Measurements from ENCODE around the gene MYPN. TPM values are rescaled to one million over a fixed set of nuclear protein-coding genes. Genes with fewer than 3 reads are reported as not detected.

MYPN gene
- total RNA-seq, 2 experiments from 2014 or later = not detected

- Mint-ChIP-seq H3K9me3 (no peaks in the 10 kb centered on the region), H3K4me1 (ENCODE audit: low read depth) (no peaks in the 10 kb centered on the region), H3K27ac (no peak overlapping the region), H3K36me3 (ENCODE audit: low read depth) (no peaks in the 10 kb centered on the region), H3K4me3 (no peak overlapping the region), H3K27me3 (ENCODE audit: low read depth) (peaks cover 7% of the 10 kb centered on the region)
- peak; percentile 25 for DNase-seq
- intact Hi-C loops (cut with micrococcal nuclease) = no loop called here
- CTCF ChIA-PET = interaction anchor here (0.6 to 3.1 kb wide), 5 partner anchors 9 to 672 kb away, joined by 3 to 15 read pairs (median 3); no protein-coding TSS in a partner anchor
Measured at GRCh38 chr10:68223535-68224165, 114.4 kb downstream of the MYPN start.

- H3K9me3 Mint-ChIP-seq = no peaks in the 10 kb centered on the region
- H3K27me3 Mint-ChIP-seq (ENCODE audit: low read depth) = peaks cover 16% of the 10 kb centered on the region
- intact Hi-C loops (cut with micrococcal nuclease) = no loop called here
- no peak for DNase-seq
- CTCF ChIA-PET = interaction anchor here (1.3 to 3.1 kb wide), 2 partner anchors 12 kb away, joined by 5 to 15 read pairs; no protein-coding TSS in a partner anchor
- no peak overlapping the region for H3K4me3 Mint-ChIP-seq
- no peaks in the 10 kb centered on the region for H3K36me3 Mint-ChIP-seq (ENCODE audit: low read depth)
- no peaks in the 10 kb centered on the region for H3K4me1 Mint-ChIP-seq (ENCODE audit: low read depth)
- no peak overlapping the region for H3K27ac Mint-ChIP-seq
Measured at GRCh38 chr10:68224810-68225209, 115.5 kb downstream of the MYPN start.

GRCh38 chr10:68230268-68230667 is 121.0 kb downstream of the MYPN start:
- H3K36me3 Mint-ChIP-seq (ENCODE audit: low read depth) = no peaks in the 10 kb centered on the region
- H3K4me1 Mint-ChIP-seq (ENCODE audit: low read depth) = peaks cover 7% of the 10 kb centered on the region
- H3K27me3 Mint-ChIP-seq (ENCODE audit: low read depth) = peaks cover 35% of the 10 kb centered on the region
- intact Hi-C loops (cut with micrococcal nuclease) = loop anchor here (5.0 kb wide), 1 partner anchor 72 kb away; no protein-coding TSS in a partner anchor
- H3K9me3 Mint-ChIP-seq = no peaks in the 10 kb centered on the region
- no peak for DNase-seq
- CTCF ChIA-PET = interaction anchor here (0.5 to 1.7 kb wide), 6 partner anchors 9 to 362 kb away, joined by 3 to 7 read pairs (median 3); partner anchors contain the start of gene RUFY2
- no peak overlapping the region for H3K27ac Mint-ChIP-seq
- H3K4me3 Mint-ChIP-seq = peak overlapping the region; percentile 71

GRCh38 chr10:68231106-68231816 is 122.0 kb downstream of the MYPN start:
- Mint-ChIP-seq H3K27ac (no peak overlapping the region), H3K4me1 (ENCODE audit: low read depth) (peaks cover 7% of the 10 kb centered on the region), H3K27me3 (ENCODE audit: low read depth) (peaks cover 35% of the 10 kb centered on the region), H3K9me3 (no peaks in the 10 kb centered on the region), H3K36me3 (ENCODE audit: low read depth) (no peaks in the 10 kb centered on the region), H3K4me3 (peak overlapping the region; percentile 71)
- peak; percentile 38 for DNase-seq
- intact Hi-C loops (cut with micrococcal nuclease) = loop anchor here (1.0 to 5.0 kb wide), 2 partner anchors 71 to 101 kb away; partner anchors contain the start of genes HNRNPH3 and PBLD
- CTCF ChIA-PET = interaction anchor here (0.6 to 1.7 kb wide), 9 partner anchors 10 to 256 kb away, joined by 3 to 7 read pairs (median 4); no protein-coding TSS in a partner anchor

- CTCF ChIA-PET = interaction anchor here (0.6 to 1.2 kb wide), 3 partner anchors 14 to 70 kb away, joined by 3 to 4 read pairs (median 4); no protein-coding TSS in a partner anchor
- peak within 1 kb of the TSS; percentile 71 for H3K4me3 Mint-ChIP-seq
- no peaks in the 10 kb centered on the region for H3K9me3 Mint-ChIP-seq
- H3K4me1 Mint-ChIP-seq (ENCODE audit: low read depth) = peaks cover 7% of the 10 kb centered on the region
- no peak for DNase-seq
- intact Hi-C loops (cut with micrococcal nuclease) = loop anchor here (1.0 to 5.0 kb wide), 2 partner anchors 70 to 100 kb away; partner anchors contain the start of genes HNRNPH3 and PBLD
- no peaks in the 10 kb centered on the region for H3K36me3 Mint-ChIP-seq (ENCODE audit: low read depth)
- H3K27me3 Mint-ChIP-seq (ENCODE audit: low read depth) = peaks cover 35% of the 10 kb centered on the region
- no peak within 1 kb of the TSS for H3K27ac Mint-ChIP-seq
Measured at GRCh38 chr10:68231817-68232251, 122.5 kb downstream of the MYPN start, which contains the start of gene ATOH7. Gene ATOH7, minus strand, starts transcription at chr10:68232113. Its CDS starts 436 bp downstream, at chr10:68231677.

- Mint-ChIP-seq H3K27me3 (ENCODE audit: low read depth) (peaks cover 31% of the 10 kb centered on the region), H3K27ac (no peak overlapping the region), H3K9me3 (no peaks in the 10 kb centered on the region), H3K4me1 (ENCODE audit: low read depth) (peaks cover 7% of the 10 kb centered on the region), H3K36me3 (ENCODE audit: low read depth) (no peaks in the 10 kb centered on the region), H3K4me3 (no peak overlapping the region)
- intact Hi-C loops (cut with micrococcal nuclease) = loop anchor here (5.0 kb wide), 1 partner anchor 69 kb away; no protein-coding TSS in a partner anchor
- CTCF ChIA-PET = no interaction called here
- no peak for DNase-seq
Measured at GRCh38 chr10:68233046-68233445, 123.8 kb downstream of the MYPN start.

GRCh38 chr10:68235111-68235510 is 125.8 kb downstream of the MYPN start:
- Mint-ChIP-seq H3K4me1 (ENCODE audit: low read depth) (peaks cover 7% of the 10 kb centered on the region), H3K9me3 (no peaks in the 10 kb centered on the region), H3K36me3 (ENCODE audit: low read depth) (no peaks in the 10 kb centered on the region), H3K27ac (no peak overlapping the region), H3K27me3 (ENCODE audit: low read depth) (peaks cover 19% of the 10 kb centered on the region), H3K4me3 (no peak overlapping the region)
- CTCF ChIA-PET = no interaction called here
- DNase-seq = no peak
- intact Hi-C loops (cut with micrococcal nuclease) = no loop called here

GRCh38 chr10:68235581-68235980 is 126.3 kb downstream of the MYPN start:
- Mint-ChIP-seq H3K36me3 (ENCODE audit: low read depth) (no peaks in the 10 kb centered on the region), H3K27me3 (ENCODE audit: low read depth) (peaks cover 18% of the 10 kb centered on the region), H3K4me1 (ENCODE audit: low read depth) (peaks cover 7% of the 10 kb centered on the region), H3K9me3 (no peaks in the 10 kb centered on the region), H3K27ac (no peak overlapping the region), H3K4me3 (no peak overlapping the region)
- CTCF ChIA-PET = interaction anchor here (1.7 kb wide), 1 partner anchor 23 kb away, joined by 5 read pairs; no protein-coding TSS in a partner anchor
- intact Hi-C loops (cut with micrococcal nuclease) = no loop called here
- no peak for DNase-seq

- intact Hi-C loops (cut with micrococcal nuclease) = no loop called here
- no peak for DNase-seq
- Mint-ChIP-seq H3K9me3 (no peaks in the 10 kb centered on the region), H3K27ac (no peak overlapping the region), H3K4me3 (no peak overlapping the region), H3K36me3 (ENCODE audit: low read depth) (no peaks in the 10 kb centered on the region), H3K27me3 (ENCODE audit: low read depth) (peaks cover 8% of the 10 kb centered on the region), H3K4me1 (ENCODE audit: low read depth) (no peaks in the 10 kb centered on the region)
- CTCF ChIA-PET = interaction anchor here (0.8 to 1.7 kb wide), 2 partner anchors 25 to 64 kb away, joined by 3 to 5 read pairs; no protein-coding TSS in a partner anchor
Measured at GRCh38 chr10:68237173-68237572, 127.9 kb downstream of the MYPN start.

GRCh38 chr10:68238371-68238770 is 129.1 kb downstream of the MYPN start:
- no peak overlapping the region for H3K4me3 Mint-ChIP-seq
- no peaks in the 10 kb centered on the region for H3K9me3 Mint-ChIP-seq
- peaks cover 2% of the 10 kb centered on the region for H3K27me3 Mint-ChIP-seq (ENCODE audit: low read depth)
- no peaks in the 10 kb centered on the region for H3K4me1 Mint-ChIP-seq (ENCODE audit: low read depth)
- intact Hi-C loops (cut with micrococcal nuclease) = no loop called here
- no peak overlapping the region for H3K27ac Mint-ChIP-seq
- no peaks in the 10 kb centered on the region for H3K36me3 Mint-ChIP-seq (ENCODE audit: low read depth)
- no peak for DNase-seq
- CTCF ChIA-PET = no interaction called here

GRCh38 chr10:68239069-68239468 is 129.8 kb downstream of the MYPN start:
- no peaks in the 10 kb centered on the region for H3K36me3 Mint-ChIP-seq (ENCODE audit: low read depth)
- intact Hi-C loops (cut with micrococcal nuclease) = no loop called here
- H3K27me3 Mint-ChIP-seq (ENCODE audit: low read depth) = no peaks in the 10 kb centered on the region
- no peaks in the 10 kb centered on the region for H3K4me1 Mint-ChIP-seq (ENCODE audit: low read depth)
- no peak overlapping the region for H3K27ac Mint-ChIP-seq
- DNase-seq = no peak
- H3K9me3 Mint-ChIP-seq = no peaks in the 10 kb centered on the region
- CTCF ChIA-PET = no interaction called here
- H3K4me3 Mint-ChIP-seq = no peak overlapping the region

- intact Hi-C loops (cut with micrococcal nuclease) = no loop called here
- no peaks in the 10 kb centered on the region for H3K9me3 Mint-ChIP-seq
- H3K36me3 Mint-ChIP-seq (ENCODE audit: low read depth) = no peaks in the 10 kb centered on the region
- H3K4me3 Mint-ChIP-seq = no peak overlapping the region
- no peaks in the 10 kb centered on the region for H3K4me1 Mint-ChIP-seq (ENCODE audit: low read depth)
- no peak for DNase-seq
- H3K27me3 Mint-ChIP-seq (ENCODE audit: low read depth) = no peaks in the 10 kb centered on the region
- H3K27ac Mint-ChIP-seq = no peak overlapping the region
- CTCF ChIA-PET = interaction anchor here (1.1 kb wide), 1 partner anchor 11 kb away, joined by 5 read pairs; no protein-coding TSS in a partner anchor
Measured at GRCh38 chr10:68239596-68240150, 130.4 kb downstream of the MYPN start.

All from activated naive CD4-positive, alpha-beta T cell treated with anti-CD3 and anti-CD28 coated beads for 36 hours (primary cell).